BE2C (cell line): ENCODE data around the gene TRERF1.

Source experiments
- DNase-seq: peaks from one replicate; pipeline ENCODE4 v3.0.0-alpha.2; 2020
- H3K27me3 ChIP-seq: fragments of 250-450 bp; sonication (Bioruptor Pico); 2 replicates; pipeline ENCODE4 v1.5.1; 2020; ENCODE audit warnings: mild to moderate bottlenecking
- H3K36me3 ChIP-seq: fragments of 250-450 bp; sonication (Bioruptor Pico); 2 replicates; pipeline ENCODE4 v1.5.1; 2020; ENCODE audit warnings: mild to moderate bottlenecking
- H3K4me1 ChIP-seq: fragments of 250-450 bp; sonication (Bioruptor Pico); 2 replicates; pipeline ENCODE4 v1.5.1; 2020
- H3K4me3 ChIP-seq: 2 replicates; pipeline ENCODE4 v1.5.1; 2011; ENCODE audit warnings: low read depth, low read length
- H3K9me3 ChIP-seq: fragments of 250-450 bp; sonication (Bioruptor Pico); 2 replicates; pipeline ENCODE4 v1.5.1; 2020
- CTCF ChIP-seq: IDR thresholded peaks from 2 replicates; pipeline ENCODE4 v1.5.1; 2012; ENCODE audit warnings: mild to moderate bottlenecking, low read depth, low read length

TRERF1 gene

DNA sequence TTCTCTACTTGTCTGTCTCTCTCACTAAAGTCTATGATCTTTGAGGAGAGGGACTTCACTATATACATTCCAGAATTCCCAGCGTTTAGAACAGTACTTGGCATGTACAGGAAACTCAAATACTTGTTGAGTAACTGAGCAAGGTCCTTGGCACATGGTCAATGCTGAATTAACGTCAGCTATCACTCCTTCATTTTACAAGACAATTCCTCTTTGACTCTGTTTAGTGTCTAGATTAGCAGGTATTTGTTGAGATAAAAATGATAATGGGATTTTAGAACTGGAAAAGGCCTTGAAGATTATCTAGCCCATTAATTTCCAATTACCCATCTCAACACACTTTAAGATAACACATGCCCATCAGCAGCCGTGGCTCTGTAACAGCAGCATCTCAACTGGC, 250.3 kb downstream of the TRERF1 start:
- no peaks in the 10 kb centered on the region; the same call in none of the 2 replicates for H3K4me1 ChIP-seq
- DNase-seq, result no peak
- no peaks in the 10 kb centered on the region for H3K27me3 ChIP-seq
- no peak for TF ChIP-seq CTCF
- H3K36me3 ChIP-seq, result peaks cover 9% of the 10 kb centered on the region
- H3K4me3 ChIP-seq, result no peak overlapping the region
- H3K9me3 ChIP-seq, result no peaks in the 10 kb centered on the region; the same call in 1 of the 2 replicates

DNA sequence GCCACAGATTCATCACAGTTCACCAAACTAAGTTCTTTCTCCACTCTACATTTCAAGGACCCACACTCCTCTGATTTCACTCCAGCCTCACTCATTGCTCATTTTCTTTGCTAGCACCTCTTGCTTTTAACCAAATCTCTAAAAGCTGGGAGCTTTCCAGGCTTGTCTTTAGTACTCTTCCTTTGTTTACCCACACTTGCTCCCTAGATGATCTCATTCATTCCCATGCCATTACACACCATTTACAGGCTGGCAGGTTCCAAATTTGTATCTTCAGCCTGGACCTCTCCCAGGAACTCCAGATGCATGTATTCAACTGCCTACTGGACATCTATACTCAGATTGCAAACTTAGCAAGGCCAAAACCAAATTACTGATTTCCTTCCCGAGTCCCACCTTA, 251.7 kb downstream of the TRERF1 start:
- H3K4me3 ChIP-seq, result no peak overlapping the region
- H3K27me3 ChIP-seq, result no peaks in the 10 kb centered on the region
- no peaks in the 10 kb centered on the region; the same call in none of the 2 replicates for H3K4me1 ChIP-seq
- no peak for TF ChIP-seq CTCF
- H3K36me3 ChIP-seq, result peaks cover 3% of the 10 kb centered on the region; the same call in 1 of the 2 replicates
- no peaks in the 10 kb centered on the region; the same call in 1 of the 2 replicates for H3K9me3 ChIP-seq
- no peak for DNase-seq

DNA sequence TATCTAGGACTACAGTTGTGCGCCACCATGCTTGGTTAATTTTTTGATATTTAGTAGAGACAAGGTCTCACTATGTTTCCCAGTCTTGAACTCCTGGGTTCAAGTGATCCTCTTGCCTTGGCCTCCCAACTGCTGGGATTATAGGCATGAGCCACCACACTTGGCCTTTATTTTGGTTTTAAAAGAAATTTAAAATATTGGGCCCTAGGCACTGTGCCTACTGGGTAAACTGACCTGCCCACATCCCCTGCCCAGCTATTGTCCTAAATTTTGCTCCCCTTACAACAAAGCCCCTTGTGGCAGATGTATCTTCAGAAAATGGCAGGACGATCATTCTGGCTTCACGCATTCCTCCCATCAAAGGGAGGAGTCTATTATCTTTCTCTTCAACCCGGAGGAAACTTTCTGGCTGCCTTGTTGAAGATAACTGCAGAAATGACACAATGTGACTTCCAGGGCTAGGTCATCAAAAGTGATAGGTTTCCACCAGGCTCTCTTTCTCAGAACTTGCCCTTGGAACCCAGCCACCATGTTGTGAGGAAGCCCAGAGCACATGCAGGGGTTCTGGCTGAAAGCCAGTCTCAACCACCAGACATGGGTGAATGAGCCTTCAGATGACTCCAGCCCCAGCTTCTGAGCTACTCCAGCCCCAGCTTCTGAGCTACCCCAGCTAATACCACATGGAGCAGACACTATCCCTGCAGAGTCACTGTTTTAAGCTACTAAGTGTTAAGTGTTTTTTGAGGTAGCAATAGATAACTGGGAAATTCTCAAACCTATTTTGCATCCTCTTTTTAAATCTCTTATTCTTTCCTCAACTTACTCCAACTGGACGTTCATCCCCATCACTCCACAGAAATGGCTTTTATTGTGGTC, 252.4 kb downstream of the TRERF1 start:
- DNase-seq, result peak; percentile 72
- no peaks in the 10 kb centered on the region; the same call in 1 of the 2 replicates for H3K9me3 ChIP-seq
- H3K27me3 ChIP-seq, result no peaks in the 10 kb centered on the region
- H3K36me3 ChIP-seq, result no peaks in the 10 kb centered on the region; the same call in 1 of the 2 replicates
- no peaks in the 10 kb centered on the region; the same call in none of the 2 replicates for H3K4me1 ChIP-seq
- H3K4me3 ChIP-seq, result no peak overlapping the region
- no peak for TF ChIP-seq CTCF

GRCh38 chr6:42197555-42198362, 254.0 kb downstream of the TRERF1 start:
- no peak for DNase-seq
- no peaks in the 10 kb centered on the region; the same call in 1 of the 2 replicates for H3K9me3 ChIP-seq
- no peaks in the 10 kb centered on the region; the same call in none of the 2 replicates for H3K4me1 ChIP-seq
- no peaks in the 10 kb centered on the region for H3K27me3 ChIP-seq
- no peak overlapping the region for H3K4me3 ChIP-seq
- TF ChIP-seq CTCF, result no peak
- no peaks in the 10 kb centered on the region for H3K36me3 ChIP-seq

DNA sequence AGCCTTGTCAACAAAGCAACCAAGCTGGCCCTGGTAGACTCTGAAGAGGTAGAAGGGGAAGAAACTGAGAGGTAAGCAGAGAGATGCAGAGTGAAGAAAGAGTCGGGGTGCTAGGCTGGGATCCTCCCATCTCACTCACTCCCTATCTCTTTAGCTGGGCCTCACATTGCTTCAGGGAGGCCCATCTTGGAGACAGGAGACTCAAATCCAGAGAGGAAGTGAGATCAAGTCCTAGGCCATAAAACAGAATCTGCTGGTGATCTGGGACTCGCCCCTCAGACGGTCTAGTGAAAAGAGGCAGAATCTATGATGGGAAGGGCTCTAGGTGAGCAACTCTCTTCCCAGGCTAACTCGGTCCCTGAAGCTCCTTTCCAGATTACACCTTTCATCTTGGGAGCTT, 256.3 kb downstream of the TRERF1 start:
- Histone ChIP-seq H3K27me3 (no peaks in the 10 kb centered on the region), H3K9me3 (no peaks in the 10 kb centered on the region; the same call in 1 of the 2 replicates), H3K36me3 (no peaks in the 10 kb centered on the region), H3K4me3 (no peak overlapping the region), H3K4me1 (peaks cover 7% of the 10 kb centered on the region)
- DNase-seq, result no peak
- no peak for TF ChIP-seq CTCF
